Upper lobe of left lung (tissue), 4 donors: ENCODE results near the gene SAMD1.
A peak's percentile ranks its signal among the peaks of the same experiment; 100 is the strongest.

ENCODE experiments used
- EP300 ChIP-seq, 4 donors: sonication (generic); formaldehyde crosslinking; IDR thresholded peaks; one replicate each; pipeline ENCODE4 v1.5.1; 2017; ENCODE audit warnings: antibody characterized with exemption in 4 of 4, control low read depth in 2 of 4
- POLR2A ChIP-seq, 4 donors: fragments of 450-650 bp; IDR thresholded peaks; one replicate each; pipeline ENCODE4 v1.5.1; 2016 to 2017; ENCODE audit warnings: antibody characterized with exemption in 4 of 4, mild to moderate bottlenecking in 2 of 4
- TF ChIP-seq, protein P1 (sequence below), 6 experiments: fragments of 450-650 bp in 4 of 6; fragments of 200-600 bp in 2 of 6; sonication (generic) in 2 of 6; IDR thresholded peaks; one replicate each; pipeline ENCODE4 v1.5.1; 2016 to 2019; ENCODE audit warnings: antibody characterized with exemption in 6 of 6

GRCh38 chr19:14089412-14089661 lies 1.2 kb downstream of the SAMD1 start:
- TF ChIP-seq POLR2A (IDR thresholded peaks at IDR 0.05) (no peak), EP300 (IDR thresholded peaks at IDR 0.05) (no peak)
- TF ChIP-seq, protein P1, sequence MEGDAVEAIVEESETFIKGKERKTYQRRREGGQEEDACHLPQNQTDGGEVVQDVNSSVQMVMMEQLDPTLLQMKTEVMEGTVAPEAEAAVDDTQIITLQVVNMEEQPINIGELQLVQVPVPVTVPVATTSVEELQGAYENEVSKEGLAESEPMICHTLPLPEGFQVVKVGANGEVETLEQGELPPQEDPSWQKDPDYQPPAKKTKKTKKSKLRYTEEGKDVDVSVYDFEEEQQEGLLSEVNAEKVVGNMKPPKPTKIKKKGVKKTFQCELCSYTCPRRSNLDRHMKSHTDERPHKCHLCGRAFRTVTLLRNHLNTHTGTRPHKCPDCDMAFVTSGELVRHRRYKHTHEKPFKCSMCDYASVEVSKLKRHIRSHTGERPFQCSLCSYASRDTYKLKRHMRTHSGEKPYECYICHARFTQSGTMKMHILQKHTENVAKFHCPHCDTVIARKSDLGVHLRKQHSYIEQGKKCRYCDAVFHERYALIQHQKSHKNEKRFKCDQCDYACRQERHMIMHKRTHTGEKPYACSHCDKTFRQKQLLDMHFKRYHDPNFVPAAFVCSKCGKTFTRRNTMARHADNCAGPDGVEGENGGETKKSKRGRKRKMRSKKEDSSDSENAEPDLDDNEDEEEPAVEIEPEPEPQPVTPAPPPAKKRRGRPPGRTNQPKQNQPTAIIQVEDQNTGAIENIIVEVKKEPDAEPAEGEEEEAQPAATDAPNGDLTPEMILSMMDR (IDR thresholded peaks at IDR 0.05): peak in 1 of 6 experiments; percentile 14
